B cell (primary cell): Measurements from ENCODE around the gene ANKRD23. TPM values are rescaled to one million over a fixed set of nuclear protein-coding genes. Genes with fewer than 3 reads are reported as not detected.
A peak's percentile ranks its signal among the peaks of the same experiment; 100 is the strongest.
"Not testable (repeated sequence)": the region's sequence is repeated elsewhere in the genome, so short reads cannot be mapped to it uniquely, and the experiment has no call there.

Experiments used
- ATAC-seq: fragments of 200-7000 bp; cut with Tn5 transposase; one replicate; pipeline ENCODE4 v1.10.0; 2021; ENCODE audit warnings: low read depth, mild to moderate bottlenecking, moderate number of reproducible peaks, moderate library complexity
- CTCF ChIA-PET: fragments of 350-600 bp; sonication (Branson Sonifier 250); formaldehyde crosslinking; loops from one replicate; lab custom pipeline; 2021; ENCODE audit warnings: antibody characterized with exemption, inconsistent platforms; lab: Charles Lee
- POLR2A ChIA-PET: fragments of 350-600 bp; sonication (Branson Sonifier 250); formaldehyde crosslinking; loops from one replicate; lab custom pipeline; 2021; ENCODE audit warnings: antibody characterized with exemption; lab: Charles Lee
- DNase-seq: peaks from one replicate; pipeline ENCODE4 v3.0.0; 2013
- H2AFZ ChIP-seq: 2 replicates; pipeline ENCODE4 v1.6.1; 2012; ENCODE audit warnings: mild to moderate bottlenecking, low read depth, low read length; ENCODE audit not compliant: insufficient read depth, poor library complexity, severe bottlenecking
- H3K27ac ChIP-seq, 2 donors: 1 replicate in 1 of 2; 2 replicates in 1 of 2; pipeline ENCODE4 v1.5.1; 2012 to 2013; ENCODE audit warnings: low read length in 2 of 2, mild to moderate bottlenecking in 2 of 2, moderate library complexity in 1 of 2
- H3K27me3 ChIP-seq, 4 experiments: fragments of 200-600 bp in 1 of 4; sonication (generic) in 1 of 4; replicated peaks in 1 of 4; 1 replicate in 2 of 4; 2 replicates in 2 of 4; pipeline versions ENCODE4 v1.6.1 to v1.7.0; 2013 to 2016; ENCODE audit warnings: low read length in 3 of 4, mild to moderate bottlenecking in 2 of 4, mixed read lengths in 1 of 4, moderate library complexity in 1 of 4; ENCODE audit not compliant: insufficient read depth in 4 of 4, control insufficient read depth in 3 of 4; ENCODE audit errors: control extremely low read depth in 1 of 4
- H3K36me3 ChIP-seq, 2 experiments: replicated peaks in 1 of 2; 1 replicate in 1 of 2; 2 replicates in 1 of 2; pipeline versions ENCODE4 v1.6.1 to v1.7.1; 2013; ENCODE audit warnings: low read length in 1 of 2; ENCODE audit not compliant: insufficient read depth in 2 of 2, control insufficient read depth in 1 of 2; ENCODE audit errors: control extremely low read depth in 1 of 2, extremely low read depth in 1 of 2
- H3K4me1 ChIP-seq, 2 donors: fragments of 200-600 bp in 1 of 2; sonication (generic) in 1 of 2; 1 replicate in 1 of 2; 2 replicates in 1 of 2; pipeline versions ENCODE4 v1.5.1 to v1.6.1; 2013 to 2017; ENCODE audit warnings: low read length in 2 of 2; ENCODE audit not compliant: control insufficient read depth in 2 of 2, insufficient read depth in 2 of 2
- H3K4me2 ChIP-seq: replicated peaks from 2 replicates; pipeline ENCODE3; 2012; ENCODE audit warnings: mild to moderate bottlenecking, low read depth, low read length; ENCODE audit not compliant: poor library complexity, severe bottlenecking
- H3K4me3 ChIP-seq, 5 experiments: fragments of 200-600 bp in 1 of 5; sonication (generic) in 1 of 5; 1 replicate in 3 of 5; 2 replicates in 2 of 5; pipeline versions ENCODE4 v1.5.1 to v1.7.0; 2011 to 2016; ENCODE audit warnings: low read length in 4 of 5, mild to moderate bottlenecking in 4 of 5, low read depth in 2 of 5, control low read depth in 1 of 5, moderate library complexity in 1 of 5; ENCODE audit not compliant: insufficient read depth in 1 of 5; ENCODE audit errors: control extremely low read depth in 1 of 5, extremely low read depth in 1 of 5
- H3K79me2 ChIP-seq: fragments of 200-600 bp; sonication (generic); one replicate; pipeline ENCODE4 v1.6.0; 2016; ENCODE audit warnings: low read length; ENCODE audit not compliant: control insufficient read depth, insufficient read depth
- H3K9ac ChIP-seq: fragments of 200-600 bp; sonication (generic); 2 replicates; pipeline ENCODE4 v1.6.1; 2017; ENCODE audit warnings: mild to moderate bottlenecking, low read length, moderate library complexity
- H3K9me3 ChIP-seq, 3 donors: one replicate each; pipeline versions ENCODE4 v1.6.1 to v1.7.1; 2013; ENCODE audit warnings: low read length in 2 of 3; ENCODE audit not compliant: control insufficient read depth in 2 of 3, insufficient read depth in 1 of 3; ENCODE audit errors: control extremely low read depth in 1 of 3
- H4K20me1 ChIP-seq: 2 replicates; pipeline ENCODE4 v1.6.0; 2012; ENCODE audit warnings: mild to moderate bottlenecking, low read length; ENCODE audit not compliant: insufficient read depth, control insufficient read depth, poor library complexity, severe bottlenecking
- H3K27ac Mint-ChIP-seq: one replicate; pipeline ENCODE4 v1.8.0; 2021; ENCODE audit warnings: mixed read lengths
- H3K27me3 Mint-ChIP-seq: one replicate; pipeline ENCODE4 v1.8.0; 2021; ENCODE audit warnings: mixed read lengths
- H3K4me1 Mint-ChIP-seq: one replicate; pipeline ENCODE4 v1.8.0; 2021; ENCODE audit warnings: mixed read lengths
- H3K4me3 Mint-ChIP-seq: one replicate; pipeline ENCODE4 v1.8.0; 2021; ENCODE audit warnings: mixed read lengths
- H3K9me3 Mint-ChIP-seq: one replicate; pipeline ENCODE4 v1.8.0; 2022; ENCODE audit warnings: mixed read lengths; ENCODE audit not compliant: insufficient read depth
- CTCF ChIP-seq: fragments of 200-600 bp; IDR thresholded peaks from one replicate; pipeline ENCODE4 v1.8.0; 2022; ENCODE audit warnings: antibody characterized with exemption, mild to moderate bottlenecking
- EZH2 ChIP-seq: IDR thresholded peaks from 2 replicates; pipeline ENCODE4 v1.6.1; 2012; ENCODE audit warnings: borderline replicate concordance, low read depth, mild to moderate bottlenecking, moderate library complexity, low read length; ENCODE audit not compliant: insufficient read depth, poor library complexity, severe bottlenecking
- WGBS: methylation state at CpG from one replicate; pipeline ENCODE4 v1.1.5; 2013; ENCODE audit warnings: missing lambda C conversion rate; ENCODE audit not compliant: insufficient coverage; 5-methylcytosine and 5-hydroxymethylcytosine counted together
- intact Hi-C: fragments of 100-400 bp; cut with micrococcal nuclease; formaldehyde crosslinking; loops from one replicate; pipeline ENCODE4 v1.10.0; 2022
- polyA plus RNA-seq: library from polyadenylated mRNA; depleted of rRNA; stranded (reverse); fragments of >200 nt; gene quantifications from 2 replicates; pipeline ENCODE4 v1.2.3, GENCODE V29; 2012
- total RNA-seq, 2 donors: library from RNA; stranded (reverse); fragments of 120-200 nt in 1 of 2; gene quantifications; 1 replicate in 1 of 2; 2 replicates in 1 of 2; pipeline versions ENCODE4 v1.2.3 to v1.2.4, GENCODE V29; 2013 to 2022

The ANKRD23 gene
- total and polyA plus RNA-seq, 2 donors (not counting 1 experiment from before 2014, with no cell fraction given): 8.8 to 11.3 TPM

- WGBS: 91% methylated on average over 5 of the region's 7 CpGs
- no peaks in the 10 kb centered on the region for H3K79me2 ChIP-seq
- DNase-seq (no peak), ATAC-seq (no peak)
- H3K4me3 ChIP-seq: no peak overlapping the region
- peaks cover 21% of the 10 kb centered on the region for H3K4me1 Mint-ChIP-seq
- no peak overlapping the region for H3K27ac Mint-ChIP-seq
- intact Hi-C loops: no loop called here
- no peaks in the 10 kb centered on the region for H3K9me3 Mint-ChIP-seq
- no peaks in the 10 kb centered on the region for H3K9me3 ChIP-seq
- H3K27me3 Mint-ChIP-seq: no peaks in the 10 kb centered on the region
- no peaks in the 10 kb centered on the region for H3K36me3 ChIP-seq
- H3K9ac ChIP-seq: no peak overlapping the region
- no peak overlapping the region for H3K27ac ChIP-seq
- H4K20me1 ChIP-seq: no peaks in the 10 kb centered on the region
- H2AFZ ChIP-seq: no peak overlapping the region
- TF ChIP-seq EZH2 (no peak), CTCF (no peak)
- CTCF ChIA-PET: interaction anchor here (0.6 to 1.2 kb wide), 2 partner anchors 32 to 41 kb away, joined by 3 to 4 read pairs; partner anchors contain the start of gene ANKRD39
- H3K4me2 ChIP-seq: no peak overlapping the region
- peaks cover 14 to 19% of the 10 kb centered on the region in 2 donors for H3K4me1 ChIP-seq
- H3K27me3 ChIP-seq: no peaks in the 10 kb centered on the region
- POLR2A ChIA-PET: interaction anchor here (0.7 kb wide), 1 partner anchor 90 kb away, joined by 4 read pairs; no protein-coding TSS in a partner anchor
- H3K4me3 Mint-ChIP-seq: no peak overlapping the region
Measured at GRCh38 chr2:96890252-96890651, 46.4 kb upstream of the ANKRD23 start.

- H4K20me1 ChIP-seq, H3K9ac ChIP-seq, H3K27me3 Mint-ChIP-seq, H3K79me2 ChIP-seq, H3K9me3 Mint-ChIP-seq, H3K36me3 ChIP-seq, H3K9me3 ChIP-seq, POLR2A ChIA-PET, ATAC-seq, H3K27me3 ChIP-seq, H3K4me2 ChIP-seq, H3K27ac ChIP-seq, H2AFZ ChIP-seq, H3K4me3 Mint-ChIP-seq, intact Hi-C loops, H3K4me3 ChIP-seq, DNase-seq: not testable (repeated sequence)
- 100% methylated on average over 1 of the region's 5 CpGs for WGBS
- Mint-ChIP-seq H3K27ac (peak overlapping the region; percentile 46), H3K4me1 (peaks cover 21% of the 10 kb centered on the region)
- H3K4me1 ChIP-seq: peaks cover 14 to 19% of the 10 kb centered on the region in 2 donors
- CTCF ChIA-PET: interaction anchor here (0.6 to 1.2 kb wide), 2 partner anchors 32 to 42 kb away, joined by 3 read pairs; partner anchors contain the start of gene ANKRD39
Measured at GRCh38 chr2:96889502-96889901, 45.7 kb upstream of the ANKRD23 start.
